ENCODE data around the gene INAFM2.
A peak's percentile ranks its signal among the peaks of the same experiment; 100 is the strongest.

Gene INAFM2

DNA sequence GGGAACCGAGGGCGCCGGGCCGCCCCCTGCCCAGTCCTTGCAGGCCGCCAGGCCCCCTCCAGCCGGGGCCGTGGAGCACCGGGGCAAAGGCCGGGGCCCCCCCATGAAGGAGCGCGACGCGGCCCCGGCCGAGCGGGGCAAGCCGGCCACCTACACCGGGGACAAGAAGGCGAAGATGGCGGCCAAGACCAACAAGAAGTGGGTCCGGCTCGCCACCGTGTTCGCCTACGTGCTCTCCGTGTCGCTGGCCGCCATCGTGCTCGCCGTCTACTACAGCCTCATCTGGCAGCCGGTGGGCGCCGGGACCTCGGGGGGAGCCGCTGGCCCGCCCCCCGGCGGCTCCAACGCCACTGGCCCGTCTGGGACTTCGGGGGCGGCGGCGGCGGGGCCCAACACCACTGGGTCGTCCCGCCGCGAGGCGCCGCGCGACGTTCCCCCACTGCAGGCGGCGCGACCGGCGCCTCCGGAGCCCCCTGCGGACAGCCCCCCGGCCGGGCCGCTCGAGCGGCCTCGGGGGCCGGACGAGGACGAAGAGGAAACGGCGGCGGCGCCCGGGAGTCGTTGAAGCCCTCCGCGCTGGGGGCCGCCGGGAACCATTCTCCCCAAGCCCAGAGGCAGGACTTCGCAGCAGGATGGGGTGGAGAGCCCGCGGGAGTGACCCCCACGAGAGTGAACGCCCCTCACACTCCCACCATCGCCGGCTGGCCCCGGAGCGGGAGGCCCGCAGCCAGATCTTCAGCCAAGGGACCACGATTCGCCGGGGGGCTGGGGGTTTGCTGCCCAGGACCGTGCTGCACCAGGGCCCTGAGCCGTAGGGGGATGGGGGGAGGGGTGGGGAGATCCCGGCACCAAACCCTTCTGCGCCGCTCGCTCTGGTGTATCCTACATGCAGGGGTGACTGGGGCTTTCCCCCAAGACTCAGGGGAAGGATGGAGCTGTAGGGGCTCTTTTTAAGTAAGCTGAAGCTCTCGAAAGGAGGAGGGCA lies 753 bp downstream of the INAFM2 start:
- TF ChIP-seq, protein P1, sequence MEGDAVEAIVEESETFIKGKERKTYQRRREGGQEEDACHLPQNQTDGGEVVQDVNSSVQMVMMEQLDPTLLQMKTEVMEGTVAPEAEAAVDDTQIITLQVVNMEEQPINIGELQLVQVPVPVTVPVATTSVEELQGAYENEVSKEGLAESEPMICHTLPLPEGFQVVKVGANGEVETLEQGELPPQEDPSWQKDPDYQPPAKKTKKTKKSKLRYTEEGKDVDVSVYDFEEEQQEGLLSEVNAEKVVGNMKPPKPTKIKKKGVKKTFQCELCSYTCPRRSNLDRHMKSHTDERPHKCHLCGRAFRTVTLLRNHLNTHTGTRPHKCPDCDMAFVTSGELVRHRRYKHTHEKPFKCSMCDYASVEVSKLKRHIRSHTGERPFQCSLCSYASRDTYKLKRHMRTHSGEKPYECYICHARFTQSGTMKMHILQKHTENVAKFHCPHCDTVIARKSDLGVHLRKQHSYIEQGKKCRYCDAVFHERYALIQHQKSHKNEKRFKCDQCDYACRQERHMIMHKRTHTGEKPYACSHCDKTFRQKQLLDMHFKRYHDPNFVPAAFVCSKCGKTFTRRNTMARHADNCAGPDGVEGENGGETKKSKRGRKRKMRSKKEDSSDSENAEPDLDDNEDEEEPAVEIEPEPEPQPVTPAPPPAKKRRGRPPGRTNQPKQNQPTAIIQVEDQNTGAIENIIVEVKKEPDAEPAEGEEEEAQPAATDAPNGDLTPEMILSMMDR (IDR thresholded peaks at IDR 0.05): no peak
- Mint-ChIP-seq H3K9me3 (peaks cover 4% of the 10 kb centered on the region), H3K27me3 (ENCODE audit: low read depth, poor library complexity) (peaks cover 74% of the 10 kb centered on the region), H3K4me3 (peak overlapping the region; percentile 81), H3K4me1 (peaks cover 57% of the 10 kb centered on the region), H3K27ac (no peak overlapping the region), H3K36me3 (ENCODE audit: low read depth) (peaks cover 18% of the 10 kb centered on the region)
- peak; percentile 54 for DNase-seq

DNA sequence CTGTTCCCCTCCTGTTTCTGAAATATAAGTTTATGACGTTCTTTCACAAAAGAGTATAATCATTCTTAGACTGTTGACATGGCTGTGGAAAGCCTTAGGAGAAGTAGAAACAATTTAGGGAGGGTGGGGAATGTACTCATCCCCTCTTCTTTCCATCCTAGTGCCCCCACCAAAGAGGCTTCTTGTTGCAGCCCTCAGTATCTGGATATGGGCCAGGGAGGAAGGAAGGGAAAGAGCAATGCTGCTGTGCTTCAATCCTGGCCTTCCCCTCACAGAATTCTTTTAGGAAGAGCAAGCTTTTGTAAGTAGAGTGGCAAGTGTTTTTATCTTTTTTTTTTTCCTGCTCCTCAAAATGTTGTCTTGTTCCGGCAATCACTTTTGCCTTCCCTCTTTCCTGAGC lies 1.7 kb downstream of the INAFM2 start:
- Mint-ChIP-seq H3K27ac (no peak overlapping the region), H3K4me1 (peaks cover 63% of the 10 kb centered on the region), H3K36me3 (ENCODE audit: low read depth) (peaks cover 18% of the 10 kb centered on the region), H3K9me3 (peaks cover 4% of the 10 kb centered on the region), H3K4me3 (peak overlapping the region; percentile 81), H3K27me3 (ENCODE audit: low read depth, poor library complexity) (peaks cover 68% of the 10 kb centered on the region)
- TF ChIP-seq, protein P1 (IDR thresholded peaks at IDR 0.05): no peak
- DNase-seq: no peak

DNA sequence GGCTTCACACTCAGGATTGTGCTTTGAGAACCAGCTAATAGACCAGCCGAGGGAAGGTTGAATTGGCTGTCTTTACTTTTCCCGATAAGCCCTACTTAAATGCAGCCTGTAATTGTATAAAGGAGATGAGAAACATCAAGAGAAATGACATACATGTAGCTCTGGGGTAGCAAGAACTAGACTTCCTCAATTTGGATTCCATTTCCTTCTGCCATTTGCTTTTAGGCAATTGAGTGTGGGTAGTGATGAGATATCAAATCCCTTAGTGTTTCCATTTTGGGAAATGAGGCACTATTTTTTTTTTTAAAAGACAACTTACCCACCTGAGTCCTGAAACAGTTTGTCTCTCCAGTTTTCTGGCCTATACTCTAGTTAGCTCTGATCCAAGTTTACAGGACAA lies 2.2 kb downstream of the INAFM2 start:
- TF ChIP-seq, protein P1 (IDR thresholded peaks at IDR 0.05): no peak
- Mint-ChIP-seq H3K27me3 (ENCODE audit: low read depth, poor library complexity) (peaks cover 64% of the 10 kb centered on the region), H3K4me1 (peaks cover 67% of the 10 kb centered on the region), H3K4me3 (peak overlapping the region; percentile 81), H3K9me3 (peaks cover 4% of the 10 kb centered on the region), H3K27ac (no peak overlapping the region), H3K36me3 (ENCODE audit: low read depth) (peaks cover 18% of the 10 kb centered on the region)
- no peak for DNase-seq

DNA sequence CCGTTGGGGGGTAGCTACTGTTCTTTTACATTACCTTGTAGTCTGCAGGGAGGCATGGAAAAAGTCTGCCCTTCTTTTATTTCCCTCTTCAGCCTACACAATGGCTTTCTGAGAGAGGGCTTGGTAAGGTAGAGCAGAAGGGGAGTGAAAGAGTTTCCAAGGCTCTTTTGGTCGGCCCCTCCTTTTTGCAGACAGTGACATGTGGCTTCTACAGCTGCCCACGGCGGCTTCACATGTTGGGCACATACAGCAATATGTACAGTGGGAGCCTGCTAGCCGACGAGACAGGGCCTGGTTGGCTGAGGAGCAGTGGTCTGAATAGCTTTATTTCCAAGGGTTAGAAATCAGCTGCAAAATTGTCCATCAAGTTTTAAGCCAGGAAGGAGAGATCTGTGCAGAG lies 4.0 kb downstream of the INAFM2 start:
- Mint-ChIP-seq H3K4me3 (no peak overlapping the region), H3K36me3 (ENCODE audit: low read depth) (peaks cover 18% of the 10 kb centered on the region), H3K27ac (no peak overlapping the region), H3K27me3 (ENCODE audit: low read depth, poor library complexity) (peaks cover 46% of the 10 kb centered on the region), H3K9me3 (no peaks in the 10 kb centered on the region), H3K4me1 (peaks cover 60% of the 10 kb centered on the region)
- no peak for DNase-seq
- TF ChIP-seq, protein P1 (IDR thresholded peaks at IDR 0.05): no peak

DNA sequence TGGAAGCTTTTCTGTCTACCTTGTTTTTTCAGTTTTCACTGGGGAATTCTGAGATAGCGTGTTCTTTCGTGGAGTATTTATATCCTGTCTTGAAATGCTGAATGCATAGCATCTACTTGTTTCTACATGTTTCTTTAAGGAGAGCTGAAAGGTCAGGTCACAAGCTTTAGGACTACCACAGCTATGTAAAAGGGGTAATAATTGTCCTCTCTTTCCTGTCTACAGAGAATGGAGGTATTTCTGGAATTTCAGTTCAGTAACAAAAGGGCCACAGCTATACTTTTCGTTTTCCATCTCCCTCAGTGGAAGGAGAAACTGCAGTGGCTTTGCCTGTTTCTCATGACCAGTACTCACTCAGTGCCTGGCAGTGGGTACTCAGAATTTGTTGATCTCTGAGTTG lies 4.7 kb downstream of the INAFM2 start:
- peaks cover 39% of the 10 kb centered on the region for H3K27me3 Mint-ChIP-seq (ENCODE audit: low read depth, poor library complexity)
- no peaks in the 10 kb centered on the region for H3K9me3 Mint-ChIP-seq
- no peak for DNase-seq
- H3K4me1 Mint-ChIP-seq: peaks cover 58% of the 10 kb centered on the region
- H3K36me3 Mint-ChIP-seq (ENCODE audit: low read depth): peaks cover 18% of the 10 kb centered on the region
- TF ChIP-seq, protein P1 (IDR thresholded peaks at IDR 0.05): no peak
- H3K27ac Mint-ChIP-seq: no peak overlapping the region
- peak overlapping the region; percentile 29 for H3K4me3 Mint-ChIP-seq
